ENCODE data around the gene NPRL2. TPM values are rescaled to one million over a fixed set of nuclear protein-coding genes. Genes with fewer than 3 reads are reported as not detected.

Gene NPRL2
- total and polyA plus RNA-seq, 2 of the 13 experiments (the other 11 are each of a cell fraction or from before 2014, with no cell fraction given) = 30.6 to 51.4 TPM

- intact Hi-C loops (cut with micrococcal nuclease; ENCODE audit: unreplicated experiment) (loop anchor here (1.0 kb wide), 1 partner anchor 41 kb away; no protein-coding TSS in a partner anchor), in situ Hi-C loops (cut with HindIII; ENCODE audit: extremely low pct_ligation_motif_present, low pct_unique_long_range_greater_than_20kb) (no loop called here)
- H3K4me2 ChIP-seq (ENCODE audit: low read depth, low read length) = no peak overlapping the region
- ChIA-PET POLR2A (no interaction called here), CTCF (ENCODE audit: low intra/inter-chr PET ratio, low total read pairs) (interaction anchor here (1.5 kb wide), 1 partner anchor 42 kb away, joined by 9 read pairs; the partner anchor contains the start of gene ZMYND10)
- no peak overlapping the region for H2AFZ ChIP-seq (ENCODE audit: low read length)
- BruUV-seq (replicated peaks) = no TSS peak
- H3K9ac ChIP-seq (ENCODE audit: insufficient read depth, low read depth, low read length) = no peak overlapping the region
- H4K20me1 ChIP-seq (ENCODE audit: insufficient read depth, low read length) = no peaks in the 10 kb centered on the region
- H3K36me3 ChIP-seq (replicated peaks in 1 of 2; ENCODE audit: control insufficient read depth in 1 of 2, insufficient read depth in 2 of 2, low read length in 2 of 2) = no peaks in the 10 kb centered on the region
- H3K79me2 ChIP-seq (ENCODE audit: insufficient read depth, low read length) = no peaks in the 10 kb centered on the region
- DNase-seq (ENCODE audit: low spot score) (no peak), ATAC-seq (peak; percentile 86), FAIRE-seq (no peak)
- H3K27me3 ChIP-seq (ENCODE audit: control insufficient read depth in 1 of 2, insufficient read depth in 2 of 2, low read length in 2 of 2) = peaks cover 12 to 72% of the 10 kb centered on the region in 2 experiments
- no peaks in the 10 kb centered on the region for H3K9me3 ChIP-seq (ENCODE audit: low read length)
- no peak overlapping the region for H3K27ac ChIP-seq (ENCODE audit: extremely low read length, insufficient read depth, low read length)
- WGBS (ENCODE audit: low lambda C conversion rate) = 51% methylated on average over 6 of the region's 25 CpGs
- H3K4me3 ChIP-seq (replicated peaks in 1 of 3; ENCODE audit: insufficient read depth in 1 of 3, low read depth in 2 of 3, low read length in 3 of 3) = no peak overlapping the region
- H3K4me1 ChIP-seq (ENCODE audit: insufficient read depth, low read length) = peaks cover 9% of the 10 kb centered on the region
- TF ChIP-seq ZNF160 (CRISPR knock-in tag; IDR thresholded peaks at IDR 0.05) = no peak
- TF ChIP-seq, protein P1, sequence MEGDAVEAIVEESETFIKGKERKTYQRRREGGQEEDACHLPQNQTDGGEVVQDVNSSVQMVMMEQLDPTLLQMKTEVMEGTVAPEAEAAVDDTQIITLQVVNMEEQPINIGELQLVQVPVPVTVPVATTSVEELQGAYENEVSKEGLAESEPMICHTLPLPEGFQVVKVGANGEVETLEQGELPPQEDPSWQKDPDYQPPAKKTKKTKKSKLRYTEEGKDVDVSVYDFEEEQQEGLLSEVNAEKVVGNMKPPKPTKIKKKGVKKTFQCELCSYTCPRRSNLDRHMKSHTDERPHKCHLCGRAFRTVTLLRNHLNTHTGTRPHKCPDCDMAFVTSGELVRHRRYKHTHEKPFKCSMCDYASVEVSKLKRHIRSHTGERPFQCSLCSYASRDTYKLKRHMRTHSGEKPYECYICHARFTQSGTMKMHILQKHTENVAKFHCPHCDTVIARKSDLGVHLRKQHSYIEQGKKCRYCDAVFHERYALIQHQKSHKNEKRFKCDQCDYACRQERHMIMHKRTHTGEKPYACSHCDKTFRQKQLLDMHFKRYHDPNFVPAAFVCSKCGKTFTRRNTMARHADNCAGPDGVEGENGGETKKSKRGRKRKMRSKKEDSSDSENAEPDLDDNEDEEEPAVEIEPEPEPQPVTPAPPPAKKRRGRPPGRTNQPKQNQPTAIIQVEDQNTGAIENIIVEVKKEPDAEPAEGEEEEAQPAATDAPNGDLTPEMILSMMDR (CRISPR knock-in tag; IDR thresholded peaks at IDR 0.05) = peak; percentile 73
- no peak for TF ChIP-seq ZNF235 (CRISPR knock-in tag; IDR thresholded peaks at IDR 0.05; ENCODE audit: borderline replicate concordance)
- TF ChIP-seq ZNF572 (CRISPR knock-in tag; IDR thresholded peaks at IDR 0.05) = 0 out of 2 replicates have a peak, but pooled peaks have one; percentile 22
- no peak for TF ChIP-seq ZNF558 (CRISPR knock-in tag; IDR thresholded peaks at IDR 0.05; ENCODE audit: borderline replicate concordance)
- no peak for TF ChIP-seq CHD4 (IDR thresholded peaks at IDR 0.05; ENCODE audit: borderline replicate concordance, low read length)
- TF ChIP-seq ZNF687 (CRISPR knock-in tag; IDR thresholded peaks at IDR 0.05) = 0 out of 2 replicates have a peak, but pooled peaks have one; percentile 14
- TF ChIP-seq RXRA (CRISPR knock-in tag; IDR thresholded peaks at IDR 0.05) = no peak
- TF ChIP-seq STAG1 (CRISPR knock-in tag; IDR thresholded peaks at IDR 0.05) = peak; percentile 63
- no peak for TF ChIP-seq PRDM10 (CRISPR knock-in tag; IDR thresholded peaks at IDR 0.05; ENCODE audit: low read depth)
- TF ChIP-seq XRCC5 (optimal IDR thresholded peaks at IDR 0.05; ENCODE audit: low read length) = peak; percentile 14
- TF ChIP-seq, protein P2, sequence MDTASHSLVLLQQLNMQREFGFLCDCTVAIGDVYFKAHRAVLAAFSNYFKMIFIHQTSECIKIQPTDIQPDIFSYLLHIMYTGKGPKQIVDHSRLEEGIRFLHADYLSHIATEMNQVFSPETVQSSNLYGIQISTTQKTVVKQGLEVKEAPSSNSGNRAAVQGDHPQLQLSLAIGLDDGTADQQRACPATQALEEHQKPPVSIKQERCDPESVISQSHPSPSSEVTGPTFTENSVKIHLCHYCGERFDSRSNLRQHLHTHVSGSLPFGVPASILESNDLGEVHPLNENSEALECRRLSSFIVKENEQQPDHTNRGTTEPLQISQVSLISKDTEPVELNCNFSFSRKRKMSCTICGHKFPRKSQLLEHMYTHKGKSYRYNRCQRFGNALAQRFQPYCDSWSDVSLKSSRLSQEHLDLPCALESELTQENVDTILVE (CRISPR knock-in tag; IDR thresholded peaks at IDR 0.05) = no peak
- peak; percentile 53; the same call in 1 of the 2 replicates for TF ChIP-seq RAD21 (CRISPR knock-in tag; IDR thresholded peaks at IDR 0.05)
Measured at GRCh38 chr3:50388016-50388719, 37.6 kb upstream of the NPRL2 start.

Measured in HepG2 (cell line).